Right lobe of liver (tissue), 6 donors: ENCODE measurements around the gene PARP8. TPM values are rescaled to one million over a fixed set of nuclear protein-coding genes. Genes with fewer than 3 reads are reported as not detected.

Source experiments
- ATAC-seq, 4 donors: fragments of 200-7000 bp; cut with Tn5 transposase; one replicate each; pipeline ENCODE4 v1.9.1; 2020; ENCODE audit warnings: mild to moderate bottlenecking in 4 of 4, moderate library complexity in 4 of 4
- DNase-seq, 3 donors: peaks; one replicate each; pipeline ENCODE4 v3.0.0-alpha.2; 2020
- H3K27ac ChIP-seq, 3 donors: fragments of 200-600 bp; one replicate each; pipeline ENCODE4 v1.8.0; 2022
- H3K27me3 ChIP-seq, 2 donors: fragments of 200-600 bp; one replicate each; pipeline ENCODE4 v1.8.0; 2022
- H3K36me3 ChIP-seq, 4 donors: fragments of 200-600 bp; sonication (generic) in 1 of 4; one replicate each; pipeline versions ENCODE4 v1.5.1 to v1.8.0; 2017 to 2022; ENCODE audit warnings: control low read depth in 1 of 4
- H3K4me1 ChIP-seq, 4 donors: fragments of 200-600 bp; sonication (generic) in 1 of 4; one replicate each; pipeline versions ENCODE4 v1.5.1 to v1.8.0; 2017 to 2022; ENCODE audit warnings: control low read depth in 1 of 4
- H3K4me3 ChIP-seq, 3 donors: fragments of 200-600 bp; one replicate each; pipeline ENCODE4 v1.8.0; 2022
- H3K9me3 ChIP-seq, 4 donors: fragments of 200-600 bp; sonication (generic) in 1 of 4; one replicate each; pipeline versions ENCODE4 v1.5.1 to v1.8.0; 2017 to 2022; ENCODE audit warnings: control low read depth in 1 of 4
- CTCF ChIP-seq, 4 donors: fragments of 200-600 bp in 3 of 4; fragments of 450-650 bp in 1 of 4; IDR thresholded peaks; one replicate each; pipeline versions ENCODE4 v1.5.1 to v1.8.0; 2016 to 2022; ENCODE audit warnings: antibody characterized with exemption in 4 of 4, mild to moderate bottlenecking in 2 of 4
- POLR2A ChIP-seq: fragments of 450-650 bp; IDR thresholded peaks from one replicate; pipeline ENCODE4 v1.6.1; 2017; ENCODE audit warnings: antibody characterized with exemption, mild to moderate bottlenecking
- WGBS: methylation state at CpG from one replicate; pipeline ENCODE4 v1.1.6; 2018; ENCODE audit warnings: low coverage, low lambda C conversion rate; ENCODE audit not compliant: insufficient coverage; ENCODE audit errors: missing lambda C conversion rate; 5-methylcytosine and 5-hydroxymethylcytosine counted together
- intact Hi-C, 2 donors: fragments of 100-400 bp; cut with DNase I; formaldehyde crosslinking; loops; one replicate each; pipeline versions ENCODE4 v1.11.2 to v1.14.1; 2022
- total RNA-seq, 6 experiments: library from RNA; depleted of rRNA in 2 of 6; stranded (reverse); fragments of >200 nt in 2 of 6; fragmentation: NEBNext Ultra II Directional in 3 of 6; extraction: Animal tissue kit (Norgen Biotek cat#: 25700) in 3 of 6; gene quantifications; one replicate each; pipeline versions ENCODE4 v1.1.0 to v1.2.4, GENCODE V29; 2016 to 2023
- donor health status: DM: no; HTN: yes; CAD: no.
- donor health status: DM: no; HTN: no; CAD: no.
- donor health status: DM: no; HTN: no; CAD: no.
- donor health status: DM: no; HTN: yes; CAD: no.
- donor health status: DM: no; HTN: yes; CAD: no.

The PARP8 gene
- total RNA-seq, 6 experiments from 2014 or later: 4.9 to 14.1 (median 10.1) TPM

- Histone ChIP-seq H3K9me3 (no peaks in the 10 kb centered on the region), H3K27me3 (no peaks in the 10 kb centered on the region), H3K4me1 (no peaks in the 10 kb centered on the region), H3K27ac (no peak overlapping the region), H3K4me3 (no peak overlapping the region), H3K36me3 (peaks cover 0 to 3% (median 0%) of the 10 kb centered on the region in 4 donors)
- ATAC-seq (no peak), DNase-seq (no peak)
- TF ChIP-seq CTCF (IDR thresholded peaks at IDR 0.05) (no peak), POLR2A (no peak)
- intact Hi-C loops: no loop called here
- WGBS: 85% methylated on average over 3 of the region's 3 CpGs
Observed at GRCh38 chr5:50813691-50814090, 147.3 kb downstream of the PARP8 start.

- Histone ChIP-seq H3K4me1 (no peaks in the 10 kb centered on the region), H3K9me3 (no peaks in the 10 kb centered on the region), H3K27ac (no peak overlapping the region), H3K4me3 (no peak overlapping the region), H3K36me3 (peaks cover 0 to 3% (median 0%) of the 10 kb centered on the region in 4 donors), H3K27me3 (no peaks in the 10 kb centered on the region)
- DNase-seq (no peak), ATAC-seq (no peak)
- 94% methylated on average over 6 of the region's 6 CpGs for WGBS
- intact Hi-C loops: no loop called here
- TF ChIP-seq CTCF (IDR thresholded peaks at IDR 0.05) (no peak), POLR2A (no peak)
Observed at GRCh38 chr5:50814556-50814955, 148.1 kb downstream of the PARP8 start.

GRCh38 chr5:50822046-50822445, 155.6 kb downstream of the PARP8 start:
- no peak for ATAC-seq
- Histone ChIP-seq H3K27me3 (no peaks in the 10 kb centered on the region), H3K4me1 (no peaks in the 10 kb centered on the region), H3K27ac (no peak overlapping the region), H3K9me3 (no peaks in the 10 kb centered on the region), H3K4me3 (no peak overlapping the region), H3K36me3 (peaks cover 0 to 8% (median 0%) of the 10 kb centered on the region in 4 donors)
- intact Hi-C loops: no loop called here
- TF ChIP-seq CTCF (IDR thresholded peaks at IDR 0.05): no peak
- no peak for TF ChIP-seq POLR2A
- WGBS: 88% methylated on average over 2 of the region's 2 CpGs
- no peak for DNase-seq

GRCh38 chr5:50822761-50823160, 156.3 kb downstream of the PARP8 start:
- TF ChIP-seq CTCF (IDR thresholded peaks at IDR 0.05): no peak
- no peak for TF ChIP-seq POLR2A
- DNase-seq (no peak), ATAC-seq (no peak)
- Histone ChIP-seq H3K36me3 (peaks cover 0 to 8% (median under 1%) of the 10 kb centered on the region in 4 donors), H3K4me1 (no peaks in the 10 kb centered on the region), H3K27ac (no peak overlapping the region), H3K27me3 (no peaks in the 10 kb centered on the region), H3K4me3 (no peak overlapping the region), H3K9me3 (no peaks in the 10 kb centered on the region)
- intact Hi-C loops: no loop called here
- 90% methylated on average over 3 of the region's 3 CpGs for WGBS

GRCh38 chr5:50823568-50823967, 157.1 kb downstream of the PARP8 start:
- H3K36me3 ChIP-seq: peaks cover 0 to 8% (median 3%) of the 10 kb centered on the region in 4 donors
- 87% methylated on average over 6 of the region's 6 CpGs for WGBS

More at GRCh38 chr5:50823568-50823967, 157.1 kb downstream of the PARP8 start:
- TF ChIP-seq CTCF (IDR thresholded peaks at IDR 0.05) (no peak), POLR2A (no peak)
- DNase-seq: no peak
- Histone ChIP-seq H3K27ac (no peak overlapping the region), H3K27me3 (no peaks in the 10 kb centered on the region), H3K4me3 (no peak overlapping the region), H3K4me1 (no peaks in the 10 kb centered on the region), H3K9me3 (no peaks in the 10 kb centered on the region)
- intact Hi-C loops: no loop called here
- no peak for ATAC-seq
